Thoracic aorta (tissue), 2 donors: ENCODE measurements around the gene GNPDA1. TPM values are rescaled to one million over a fixed set of nuclear protein-coding genes. Genes with fewer than 3 reads are reported as not detected.
A peak's percentile ranks its signal among the peaks of the same experiment; 100 is the strongest.

Experiments used
- ATAC-seq: fragments of 150-250 bp; one replicate; pipeline ENCODE4 v1.8.0; 2017; ENCODE audit warnings: low read depth; ENCODE audit not compliant: insufficient number of reproducible peaks, low FRiP score
- DNase-seq: peaks from one replicate; pipeline ENCODE4 v3.0.0-alpha.2; 2020; ENCODE audit warnings: low spot score
- H3K27ac ChIP-seq, 2 donors: fragments of 200-600 bp; sonication (generic); 1 replicate in 1 of 2; 2 replicates in 1 of 2; pipeline ENCODE4 v1.5.1; 2016; ENCODE audit warnings: mild to moderate bottlenecking in 2 of 2, moderate library complexity in 2 of 2
- H3K27me3 ChIP-seq: fragments of 200-600 bp; sonication (generic); replicated peaks from 2 replicates; pipeline ENCODE4 v1.6.0; 2016; ENCODE audit warnings: mild to moderate bottlenecking; ENCODE audit not compliant: insufficient read depth
- H3K36me3 ChIP-seq: fragments of 200-600 bp; sonication (generic); one replicate; pipeline ENCODE4 v1.5.1; 2016
- H3K4me1 ChIP-seq, 2 donors: fragments of 200-600 bp; sonication (generic); 1 replicate in 1 of 2; 2 replicates in 1 of 2; pipeline versions ENCODE4 v1.5.1 to v1.6.0; 2016; ENCODE audit warnings: low read depth in 2 of 2, mild to moderate bottlenecking in 1 of 2; ENCODE audit not compliant: control insufficient read depth in 1 of 2
- H3K4me3 ChIP-seq: fragments of 200-600 bp; sonication (generic); 2 replicates; pipeline ENCODE4 v1.5.1; 2016; ENCODE audit warnings: mild to moderate bottlenecking
- H3K9me3 ChIP-seq: fragments of 200-600 bp; sonication (generic); 2 replicates; pipeline ENCODE4 v1.5.1; 2016
- CTCF ChIP-seq: fragments of 200-600 bp; sonication (generic); IDR thresholded peaks from one replicate; pipeline ENCODE4 v1.5.1; 2019; ENCODE audit warnings: antibody characterized with exemption
- total RNA-seq, 2 donors: library from RNA; depleted of rRNA; stranded (reverse); fragments of >200 nt; gene quantifications; one replicate each; pipeline versions ENCODE4 v1.1.0 to v1.2.3, GENCODE V29; 2016

Gene GNPDA1
- total RNA-seq, 2 donors from 2014 or later, result 15.8 to 26.5 TPM

- no peak for DNase-seq
- no peaks in the 10 kb centered on the region for H3K9me3 ChIP-seq
- H3K36me3 ChIP-seq, result no peaks in the 10 kb centered on the region
- H3K27ac ChIP-seq, result no peak overlapping the region
- no peak overlapping the region for H3K4me3 ChIP-seq
- H3K4me1 ChIP-seq, result no peaks in the 10 kb centered on the region
- no peak for TF ChIP-seq CTCF
- no peaks in the 10 kb centered on the region for H3K27me3 ChIP-seq
- ATAC-seq, result no peak
These were observed 19.3 kb upstream of the GNPDA1 start for GRCh38 chr5:142032150-142032549.

DNA sequence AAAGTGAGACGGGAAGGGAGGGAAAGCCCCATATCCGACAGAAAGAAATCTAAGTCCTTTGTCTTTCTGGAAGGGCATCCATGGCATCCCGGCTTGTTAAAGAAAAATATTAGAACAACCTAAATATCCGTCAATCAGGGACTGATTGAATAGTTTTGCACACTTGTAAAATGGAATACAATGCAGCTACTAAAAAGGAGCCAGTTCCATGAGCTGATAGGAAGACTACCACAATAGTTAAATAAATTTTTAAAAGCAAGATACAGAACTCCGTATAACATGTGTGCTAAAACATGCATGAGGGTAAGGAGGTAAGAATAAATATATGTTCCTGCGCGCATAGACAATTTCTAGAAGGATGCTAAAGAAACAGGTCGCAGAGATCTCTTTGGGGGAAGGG, 12.8 kb upstream of the GNPDA1 start:
- H3K4me1 ChIP-seq, result peaks cover 0 to 11% of the 10 kb centered on the region in 2 donors
- H3K27ac ChIP-seq, result peak overlapping the region; percentile 75 to 80
- ATAC-seq (no peak), DNase-seq (no peak)
- H3K4me3 ChIP-seq, result peak overlapping the region; percentile 68
- no peaks in the 10 kb centered on the region for H3K36me3 ChIP-seq
- H3K27me3 ChIP-seq, result no peaks in the 10 kb centered on the region
- TF ChIP-seq CTCF, result no peak
- no peaks in the 10 kb centered on the region for H3K9me3 ChIP-seq

DNA sequence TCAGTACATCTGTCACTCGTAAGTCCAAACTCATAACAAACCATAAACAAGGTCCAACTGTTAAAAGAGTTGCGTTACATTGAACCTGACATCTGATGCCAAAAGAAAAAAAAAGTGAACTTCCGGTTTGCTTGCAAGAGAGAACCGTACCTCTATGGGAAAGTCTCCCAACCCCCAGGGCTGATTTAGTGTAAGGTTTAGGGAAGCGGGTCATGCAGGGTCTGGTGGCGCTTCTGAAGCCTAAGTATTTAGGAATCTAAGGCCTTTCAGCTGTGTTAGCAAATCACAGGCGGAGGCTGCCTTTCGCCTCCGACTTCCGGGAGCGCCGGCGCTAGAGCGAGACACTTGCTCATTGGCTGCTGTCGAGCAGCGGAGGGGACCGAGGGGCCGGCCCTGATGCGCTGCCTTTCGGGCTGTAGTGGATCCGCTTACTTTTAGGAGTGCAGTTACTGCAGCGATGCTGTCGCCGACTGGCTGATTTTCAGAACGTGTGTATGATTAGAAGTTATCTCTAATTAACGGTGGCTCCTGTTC, 12.0 kb upstream of the GNPDA1 start:
- peak overlapping the region; percentile 75 to 80 for H3K27ac ChIP-seq
- H3K4me3 ChIP-seq, result peak overlapping the region; percentile 68
- TF ChIP-seq CTCF, result no peak
- DNase-seq (peak; percentile 36), ATAC-seq (peak; percentile 85)
- no peaks in the 10 kb centered on the region for H3K9me3 ChIP-seq
- H3K27me3 ChIP-seq, result no peaks in the 10 kb centered on the region
- H3K36me3 ChIP-seq, result no peaks in the 10 kb centered on the region
- H3K4me1 ChIP-seq, result peaks cover 0 to 11% of the 10 kb centered on the region in 2 donors

- H3K36me3 ChIP-seq, result no peaks in the 10 kb centered on the region
- H3K9me3 ChIP-seq, result no peaks in the 10 kb centered on the region
- DNase-seq (no peak), ATAC-seq (no peak)
- no peak overlapping the region for H3K27ac ChIP-seq
- peaks cover 0 to 11% of the 10 kb centered on the region in 2 donors for H3K4me1 ChIP-seq
- no peak for TF ChIP-seq CTCF
- H3K27me3 ChIP-seq, result no peaks in the 10 kb centered on the region
- H3K4me3 ChIP-seq, result no peak overlapping the region
These were observed 11.0 kb upstream of the GNPDA1 start for GRCh38 chr5:142023836-142024235.

- Histone ChIP-seq H3K27me3 (no peaks in the 10 kb centered on the region), H3K36me3 (no peaks in the 10 kb centered on the region), H3K27ac (no peak overlapping the region), H3K4me3 (no peak overlapping the region), H3K4me1 (peaks cover 0 to 8% of the 10 kb centered on the region in 2 donors), H3K9me3 (no peaks in the 10 kb centered on the region)
- ATAC-seq, result no peak
- TF ChIP-seq CTCF, result no peak
- DNase-seq, result no peak
These were observed 7.4 kb upstream of the GNPDA1 start for GRCh38 chr5:142020122-142020659.
